Endothelial cell of coronary artery (primary cell): ENCODE results near the gene STRA8. TPM values are rescaled to one million over a fixed set of nuclear protein-coding genes. Genes with fewer than 3 reads are reported as not detected.

ENCODE experiments used
- total RNA-seq: library from RNA; depleted of rRNA; stranded (reverse); fragments of >200 nt; gene quantifications from 2 replicates; pipeline ENCODE4 v1.2.3, GENCODE V29; 2014

The STRA8 gene, protein sequence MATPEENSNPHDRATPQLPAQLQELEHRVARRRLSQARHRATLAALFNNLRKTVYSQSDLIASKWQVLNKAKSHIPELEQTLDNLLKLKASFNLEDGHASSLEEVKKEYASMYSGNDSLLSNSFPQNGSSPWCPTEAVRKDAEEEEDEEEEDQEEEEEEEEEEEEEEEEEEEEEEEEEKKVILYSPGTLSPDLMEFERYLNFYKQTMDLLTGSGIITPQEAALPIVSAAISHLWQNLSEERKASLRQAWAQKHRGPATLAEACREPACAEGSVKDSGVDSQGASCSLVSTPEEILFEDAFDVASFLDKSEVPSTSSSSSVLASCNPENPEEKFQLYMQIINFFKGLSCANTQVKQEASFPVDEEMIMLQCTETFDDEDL
- not detected in 2 replicates for total RNA-seq

GRCh38 chr7:135233570-135233969 lies at the start of gene STRA8:
TSS of gene STRA8 (plus strand) at chr7:135233838. CDS start at chr7:135240525, 6,687 bp downstream.

DNA sequence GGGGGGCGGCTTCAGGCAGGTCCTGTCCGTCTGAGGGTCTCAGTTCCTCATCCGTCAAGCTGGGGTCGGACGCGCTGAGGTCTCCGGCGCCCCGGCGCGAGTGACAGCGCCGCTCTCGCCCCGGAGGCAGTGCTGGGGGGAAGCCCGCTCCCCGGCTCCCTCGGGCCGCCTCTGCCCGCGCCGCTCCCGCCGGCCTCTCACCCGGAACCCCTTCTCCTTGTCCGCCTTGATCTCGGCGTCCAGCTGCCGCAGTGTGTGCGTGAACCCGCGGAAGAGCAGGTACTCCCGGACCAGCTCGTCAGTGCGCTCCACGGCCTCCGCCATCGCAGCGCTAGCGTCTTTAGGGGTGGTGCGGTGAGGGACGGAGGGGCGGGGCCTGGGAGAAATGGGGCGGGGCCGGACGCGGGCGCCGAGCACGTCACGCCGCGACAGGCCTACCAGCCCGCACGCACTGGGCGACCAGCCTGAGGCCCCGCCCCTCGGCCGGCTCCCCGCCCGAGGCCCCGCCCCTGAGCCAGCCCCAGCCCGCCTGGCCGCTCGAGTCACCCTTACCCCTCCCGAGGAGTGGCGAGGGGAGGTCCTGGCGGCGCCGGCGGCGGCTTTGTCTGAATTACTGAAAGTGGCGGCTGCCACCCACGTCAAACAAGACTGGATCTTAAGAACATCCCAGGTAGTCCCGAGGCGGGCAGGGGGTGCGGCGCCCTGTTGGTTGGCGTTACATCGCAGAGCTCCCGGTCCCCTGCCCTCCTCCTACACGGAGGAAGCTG lies 22.3 kb upstream of the STRA8 start, which contains the start of gene WDR91:
Gene WDR91, minus strand, starts transcription at position 348 of the 767 bp plus-strand sequence. Its CDS starts 24 bp downstream, at position 324.

Other genes with a start within 250 kb of the STRA8 start
- 0.56 and 1.3 TPM in 2 replicates for gene AGBL3, start 247.3 kb upstream of the STRA8 start, total RNA-seq
- gene TMEM140, start 85.8 kb upstream of the STRA8 start, total RNA-seq = 8.3 and 8.8 TPM in 2 replicates
- gene CYREN, start 63.1 kb upstream of the STRA8 start, total RNA-seq = 20.5 and 21.1 TPM in 2 replicates
- 3.0 and 4.1 TPM in 2 replicates for gene WDR91, start 22.3 kb upstream of the STRA8 start, total RNA-seq